ENCODE results near the gene AKAP12. TPM values are rescaled to one million over a fixed set of nuclear protein-coding genes. Genes with fewer than 3 reads are reported as not detected.

The AKAP12 gene
- total RNA-seq, 2 donors from 2014 or later = 102 to 167 TPM

- no peak for TF ChIP-seq CTCF (IDR thresholded peaks at IDR 0.05)
- Histone ChIP-seq H3K27ac (no peak overlapping the region), H3K36me3 (no peaks in the 10 kb centered on the region), H3K4me3 (no peak overlapping the region), H3K4me1 (ENCODE audit: control insufficient read depth in 1 of 2, low read depth in 2 of 2) (peaks cover 18 to 33% of the 10 kb centered on the region in 2 donors), H3K9me3 (no peaks in the 10 kb centered on the region), H3K27me3 (replicated peaks; ENCODE audit: insufficient read depth) (no peaks in the 10 kb centered on the region)
- DNase-seq (ENCODE audit: low spot score) (no peak), ATAC-seq (ENCODE audit: insufficient number of reproducible peaks, low FRiP score, low read depth) (no peak)
Observed at GRCh38 chr6:151399679-151400078, 159.9 kb downstream of the AKAP12 start.

GRCh38 chr6:151400473-151400872 is 160.7 kb downstream of the AKAP12 start:
- no peaks in the 10 kb centered on the region for H3K9me3 ChIP-seq

GRCh38 chr6:151402228-151402627 is 162.5 kb downstream of the AKAP12 start:
- H3K4me3 ChIP-seq = no peak overlapping the region
- ATAC-seq (ENCODE audit: insufficient number of reproducible peaks, low FRiP score, low read depth) = no peak
- no peak for TF ChIP-seq CTCF (IDR thresholded peaks at IDR 0.05)

More at GRCh38 chr6:151400473-151400872, 160.7 kb downstream of the AKAP12 start:
- Histone ChIP-seq H3K4me3 (no peak overlapping the region), H3K36me3 (no peaks in the 10 kb centered on the region), H3K27me3 (replicated peaks; ENCODE audit: insufficient read depth) (no peaks in the 10 kb centered on the region), H3K27ac (no peak overlapping the region), H3K4me1 (ENCODE audit: control insufficient read depth in 1 of 2, low read depth in 2 of 2) (peaks cover 14 to 29% of the 10 kb centered on the region in 2 donors)
- no peak for DNase-seq (ENCODE audit: low spot score)
- TF ChIP-seq CTCF (IDR thresholded peaks at IDR 0.05) = no peak
- no peak for ATAC-seq (ENCODE audit: insufficient number of reproducible peaks, low FRiP score, low read depth)

GRCh38 chr6:151403919-151404308 is 164.1 kb downstream of the AKAP12 start:
- TF ChIP-seq CTCF (IDR thresholded peaks at IDR 0.05) = no peak
- H3K27me3 ChIP-seq (replicated peaks; ENCODE audit: insufficient read depth) = no peaks in the 10 kb centered on the region
- no peaks in the 10 kb centered on the region for H3K36me3 ChIP-seq
- no peak overlapping the region for H3K4me3 ChIP-seq
- ATAC-seq (ENCODE audit: insufficient number of reproducible peaks, low FRiP score, low read depth) (no peak), DNase-seq (ENCODE audit: low spot score) (no peak)
- no peaks in the 10 kb centered on the region for H3K9me3 ChIP-seq
- peaks cover 11 to 24% of the 10 kb centered on the region in 2 donors for H3K4me1 ChIP-seq (ENCODE audit: control insufficient read depth in 1 of 2, low read depth in 2 of 2)
- H3K27ac ChIP-seq = no peak overlapping the region

More at GRCh38 chr6:151402228-151402627, 162.5 kb downstream of the AKAP12 start:
- Histone ChIP-seq H3K4me1 (ENCODE audit: control insufficient read depth in 1 of 2, low read depth in 2 of 2) (peaks cover 11 to 26% of the 10 kb centered on the region in 2 donors), H3K9me3 (no peaks in the 10 kb centered on the region), H3K36me3 (no peaks in the 10 kb centered on the region), H3K27me3 (replicated peaks; ENCODE audit: insufficient read depth) (no peaks in the 10 kb centered on the region), H3K27ac (no peak overlapping the region)
- no peak for DNase-seq (ENCODE audit: low spot score)

Other genes with a start within 250 kb of the AKAP12 start
- gene ZBTB2, start 151.6 kb downstream of the AKAP12 start, total RNA-seq = 1 to 10 TPM; 5.3 to 8.4 TPM
- gene RMND1, start 212.2 kb downstream of the AKAP12 start, total RNA-seq = 10 to 100 TPM; 20.7 to 21.2 TPM

All from thoracic aorta (tissue), 2 donors.